ENCODE results near the gene DDIT3. TPM values are rescaled to one million over a fixed set of nuclear protein-coding genes. Genes with fewer than 3 reads are reported as not detected.

DDIT3 gene
- total RNA-seq, 1 donor from 2014 or later: 47.3 TPM

GRCh38 chr12:57522887-57523705 lies 2.8 kb upstream of the DDIT3 start:
- Histone ChIP-seq H3K27ac (peak overlapping the region; percentile 89), H3K4me3 (peak overlapping the region; percentile 74), H3K4me1 (peaks cover 45% of the 10 kb centered on the region), H3K36me3 (peaks cover 42% of the 10 kb centered on the region), H3K27me3 (no peaks in the 10 kb centered on the region), H3K9me3 (no peaks in the 10 kb centered on the region)
- intact Hi-C loops (cut with DNase I): no loop called here
- peak; percentile 12 for ATAC-seq
- DNase-seq: peak; percentile 89
- TF ChIP-seq, protein P1, sequence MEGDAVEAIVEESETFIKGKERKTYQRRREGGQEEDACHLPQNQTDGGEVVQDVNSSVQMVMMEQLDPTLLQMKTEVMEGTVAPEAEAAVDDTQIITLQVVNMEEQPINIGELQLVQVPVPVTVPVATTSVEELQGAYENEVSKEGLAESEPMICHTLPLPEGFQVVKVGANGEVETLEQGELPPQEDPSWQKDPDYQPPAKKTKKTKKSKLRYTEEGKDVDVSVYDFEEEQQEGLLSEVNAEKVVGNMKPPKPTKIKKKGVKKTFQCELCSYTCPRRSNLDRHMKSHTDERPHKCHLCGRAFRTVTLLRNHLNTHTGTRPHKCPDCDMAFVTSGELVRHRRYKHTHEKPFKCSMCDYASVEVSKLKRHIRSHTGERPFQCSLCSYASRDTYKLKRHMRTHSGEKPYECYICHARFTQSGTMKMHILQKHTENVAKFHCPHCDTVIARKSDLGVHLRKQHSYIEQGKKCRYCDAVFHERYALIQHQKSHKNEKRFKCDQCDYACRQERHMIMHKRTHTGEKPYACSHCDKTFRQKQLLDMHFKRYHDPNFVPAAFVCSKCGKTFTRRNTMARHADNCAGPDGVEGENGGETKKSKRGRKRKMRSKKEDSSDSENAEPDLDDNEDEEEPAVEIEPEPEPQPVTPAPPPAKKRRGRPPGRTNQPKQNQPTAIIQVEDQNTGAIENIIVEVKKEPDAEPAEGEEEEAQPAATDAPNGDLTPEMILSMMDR (IDR thresholded peaks at IDR 0.05): no peak

DNA sequence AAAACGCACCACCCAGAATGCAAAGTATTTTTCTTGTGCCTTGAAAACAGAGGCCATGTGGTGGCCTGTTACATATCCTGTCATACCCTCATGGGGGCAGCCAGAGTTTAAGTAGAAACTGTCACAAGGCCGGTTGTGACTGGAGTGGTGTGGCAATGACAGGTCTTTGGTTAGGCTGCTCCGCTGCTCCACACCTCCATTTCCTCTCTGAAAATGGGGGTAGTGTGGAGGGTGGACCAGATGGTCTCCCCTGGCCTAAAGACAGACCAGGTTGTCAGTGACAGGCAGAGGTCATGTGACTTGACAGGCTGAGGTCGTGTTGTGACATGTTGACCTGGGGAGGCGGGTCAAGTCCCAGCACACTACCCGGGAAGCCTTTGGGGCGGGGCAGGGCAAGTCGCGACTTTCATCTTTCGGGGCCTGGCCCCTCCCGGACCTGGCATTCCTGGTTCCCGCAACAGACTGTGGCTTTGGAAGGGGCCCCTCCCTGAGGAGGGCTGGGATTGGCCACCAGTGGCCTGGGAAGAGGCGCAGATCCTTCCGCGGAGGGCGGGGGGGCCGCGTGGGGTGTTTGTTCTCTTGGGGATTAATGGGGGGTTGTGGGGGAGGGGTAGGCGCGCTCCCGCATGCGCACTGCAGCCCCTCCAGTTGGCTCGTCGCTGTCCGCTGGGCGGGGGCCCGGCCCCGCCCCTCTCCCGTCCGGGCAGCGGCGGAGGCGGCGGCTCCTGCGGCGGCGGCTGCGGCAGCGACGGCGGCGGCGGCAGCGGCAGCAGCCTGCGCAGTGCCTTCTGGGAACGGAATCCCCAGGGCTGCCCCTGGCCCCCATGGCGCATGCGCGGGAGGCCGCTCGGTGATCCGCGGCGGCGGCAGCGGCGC lies 1.9 kb upstream of the DDIT3 start, which contains the start of gene MBD6:
Gene MBD6, plus strand, starts transcription at position 814 of the 876 bp plus-strand sequence. CDS start 1,480 bp downstream, outside the sequence.
- intact Hi-C loops (cut with DNase I): no loop called here
- H3K4me3 ChIP-seq: peak within 1 kb of the TSS; percentile 74
- ATAC-seq (peak; percentile 63), DNase-seq (peak; percentile 98)
- H3K36me3 ChIP-seq: peaks cover 42% of the 10 kb centered on the region
- no peaks in the 10 kb centered on the region for H3K27me3 ChIP-seq
- TF ChIP-seq, protein P1 (IDR thresholded peaks at IDR 0.05): peak; percentile 24
- H3K9me3 ChIP-seq: no peaks in the 10 kb centered on the region
- peaks cover 54% of the 10 kb centered on the region for H3K4me1 ChIP-seq
- peak within 1 kb of the TSS; percentile 89 for H3K27ac ChIP-seq

- H3K27me3 ChIP-seq: no peaks in the 10 kb centered on the region
- peak overlapping the region; percentile 89 for H3K27ac ChIP-seq
- TF ChIP-seq, protein P1 (IDR thresholded peaks at IDR 0.05): no peak
- peaks cover 42% of the 10 kb centered on the region for H3K36me3 ChIP-seq
- ATAC-seq: no peak
- peak; percentile 77 for DNase-seq
- peaks cover 58% of the 10 kb centered on the region for H3K4me1 ChIP-seq
- no peaks in the 10 kb centered on the region for H3K9me3 ChIP-seq
- intact Hi-C loops (cut with DNase I): no loop called here
- peak overlapping the region; percentile 74 for H3K4me3 ChIP-seq
Observed at GRCh38 chr12:57521525-57522010, 1.3 kb upstream of the DDIT3 start.

GRCh38 chr12:57519796-57520052 lies 590 bp downstream of the DDIT3 start:
- TF ChIP-seq, protein P1 (IDR thresholded peaks at IDR 0.05): no peak
- intact Hi-C loops (cut with DNase I): no loop called here

DNA sequence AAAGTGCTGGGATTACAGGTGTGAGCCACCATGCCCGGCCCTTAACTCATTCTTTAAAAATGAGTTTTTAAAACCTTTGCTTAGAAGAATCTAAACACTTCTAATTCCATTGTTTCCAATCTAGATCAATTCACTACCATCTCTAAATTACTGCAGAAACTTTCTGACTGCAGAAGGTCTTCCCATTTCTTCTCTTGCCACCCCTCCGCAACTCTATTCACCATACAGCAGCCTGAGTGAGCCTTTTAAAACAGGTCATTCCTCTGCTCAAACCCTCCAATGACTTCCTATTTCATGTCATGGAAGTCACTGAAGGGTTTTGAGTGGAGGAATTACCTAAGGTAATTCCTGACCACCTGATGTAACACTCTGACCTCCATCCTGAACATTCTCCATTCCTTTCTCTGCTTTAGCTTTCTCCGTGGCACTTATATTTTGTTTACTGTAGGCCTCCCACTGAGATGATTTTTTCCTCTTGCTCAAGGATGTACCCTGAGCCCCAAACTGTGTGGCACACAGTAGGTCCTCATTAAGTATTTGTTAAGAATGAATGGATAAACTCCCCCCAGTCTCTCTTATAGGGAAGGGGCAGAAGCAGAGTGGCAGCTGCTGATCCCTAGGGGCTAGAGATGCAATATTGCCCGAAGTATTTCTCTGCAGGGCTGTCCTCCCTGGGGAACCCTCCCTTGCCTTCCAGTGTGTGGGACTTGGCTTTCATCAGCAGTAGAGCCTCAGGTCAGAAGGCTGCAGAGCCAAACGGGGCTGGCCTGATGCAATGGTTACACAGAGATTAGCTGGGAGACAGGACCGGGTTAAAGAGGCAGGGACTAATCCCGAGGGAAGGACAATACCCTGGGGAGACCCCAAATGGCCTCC lies 1.2 kb downstream of the DDIT3 start:
- H3K4me1 ChIP-seq: peaks cover 45% of the 10 kb centered on the region
- ATAC-seq: no peak
- intact Hi-C loops (cut with DNase I): no loop called here

More at GRCh38 chr12:57519796-57520052, 590 bp downstream of the DDIT3 start:
- peaks cover 51% of the 10 kb centered on the region for H3K4me1 ChIP-seq
- H3K9me3 ChIP-seq: no peaks in the 10 kb centered on the region
- no peak for ATAC-seq
- H3K27me3 ChIP-seq: no peaks in the 10 kb centered on the region
- peaks cover 43% of the 10 kb centered on the region for H3K36me3 ChIP-seq
- DNase-seq: no peak
- peak overlapping the region; percentile 94 for H3K4me3 ChIP-seq
- H3K27ac ChIP-seq: peak overlapping the region; percentile 90

More for the DNA sequence above, 1.2 kb downstream of the DDIT3 start:
- TF ChIP-seq, protein P1 (IDR thresholded peaks at IDR 0.05): no peak
- H3K27ac ChIP-seq: peak overlapping the region; percentile 90
- H3K27me3 ChIP-seq: no peaks in the 10 kb centered on the region
- H3K9me3 ChIP-seq: no peaks in the 10 kb centered on the region
- H3K4me3 ChIP-seq: peak overlapping the region; percentile 94
- DNase-seq: no peak
- peaks cover 43% of the 10 kb centered on the region for H3K36me3 ChIP-seq

Measured in upper lobe of right lung (tissue), 1 donor.